NCI-H2196 treated with DMSO at 0.1 percent for 48 hours (cell line): Measurements from ENCODE around the gene ATE1.

Source experiments
- DNase-seq: peaks from one replicate; lab custom pipeline; 2025; ENCODE audit not compliant: unreplicated experiment; lab: John Stamatoyannopoulos, UW

ATE1 gene

GRCh38 chr10:121741248-121741792, 186.5 kb downstream of the ATE1 start:
- DNase-seq: no peak

- no peak for DNase-seq
These were observed 187.8 kb downstream of the ATE1 start for GRCh38 chr10:121740069-121740468.

GRCh38 chr10:121739114-121739513, 188.7 kb downstream of the ATE1 start:
- no peak for DNase-seq

- DNase-seq: no peak
These were observed 191.3 kb downstream of the ATE1 start for GRCh38 chr10:121736315-121737130.

- no peak for DNase-seq
These were observed 192.6 kb downstream of the ATE1 start for GRCh38 chr10:121735263-121735662.

GRCh38 chr10:121734589-121735045, 193.2 kb downstream of the ATE1 start:
- DNase-seq: no peak

GRCh38 chr10:121732656-121733445, 195.0 kb downstream of the ATE1 start:
- no peak for DNase-seq

- no peak for DNase-seq
These were observed 195.7 kb downstream of the ATE1 start for GRCh38 chr10:121732172-121732571.

- no peak for DNase-seq
These were observed 203.5 kb downstream of the ATE1 start for GRCh38 chr10:121724282-121724681.

- no peak for DNase-seq
These were observed 205.2 kb downstream of the ATE1 start for GRCh38 chr10:121722665-121723064.

GRCh38 chr10:121721257-121721656, 206.6 kb downstream of the ATE1 start:
- DNase-seq: no peak

GRCh38 chr10:121715969-121716368, 211.9 kb downstream of the ATE1 start:
- DNase-seq: no peak

GRCh38 chr10:121715076-121715475, 212.8 kb downstream of the ATE1 start:
- no peak for DNase-seq

- no peak for DNase-seq
These were observed 214.3 kb downstream of the ATE1 start for GRCh38 chr10:121713486-121713885.

GRCh38 chr10:121710971-121711370, 216.9 kb downstream of the ATE1 start:
- DNase-seq: no peak

GRCh38 chr10:121710207-121710606, 217.6 kb downstream of the ATE1 start:
- no peak for DNase-seq

GRCh38 chr10:121709675-121710073, 218.2 kb downstream of the ATE1 start:
- no peak for DNase-seq

GRCh38 chr10:121708728-121709674, 218.8 kb downstream of the ATE1 start:
- no peak for DNase-seq

- no peak for DNase-seq
These were observed 225.2 kb downstream of the ATE1 start for GRCh38 chr10:121702351-121703320.

GRCh38 chr10:121700416-121700815, 227.4 kb downstream of the ATE1 start:
- no peak for DNase-seq
